Activated T-helper 1 cell treated with Interleukin-2 at 50 U/mL for 16 hours (primary cell): ENCODE results near the gene HMGB3.
A peak's percentile ranks its signal among the peaks of the same experiment; 100 is the strongest.
"Not testable (repeated sequence)": the region's sequence is repeated elsewhere in the genome, so short reads cannot be mapped to it uniquely, and the experiment has no call there.

Experiments used
- DNase-seq: peaks from one replicate; pipeline ENCODE4 v3.0.0-alpha.2; 2020; ENCODE audit warnings: low read depth

Gene HMGB3

DNA sequence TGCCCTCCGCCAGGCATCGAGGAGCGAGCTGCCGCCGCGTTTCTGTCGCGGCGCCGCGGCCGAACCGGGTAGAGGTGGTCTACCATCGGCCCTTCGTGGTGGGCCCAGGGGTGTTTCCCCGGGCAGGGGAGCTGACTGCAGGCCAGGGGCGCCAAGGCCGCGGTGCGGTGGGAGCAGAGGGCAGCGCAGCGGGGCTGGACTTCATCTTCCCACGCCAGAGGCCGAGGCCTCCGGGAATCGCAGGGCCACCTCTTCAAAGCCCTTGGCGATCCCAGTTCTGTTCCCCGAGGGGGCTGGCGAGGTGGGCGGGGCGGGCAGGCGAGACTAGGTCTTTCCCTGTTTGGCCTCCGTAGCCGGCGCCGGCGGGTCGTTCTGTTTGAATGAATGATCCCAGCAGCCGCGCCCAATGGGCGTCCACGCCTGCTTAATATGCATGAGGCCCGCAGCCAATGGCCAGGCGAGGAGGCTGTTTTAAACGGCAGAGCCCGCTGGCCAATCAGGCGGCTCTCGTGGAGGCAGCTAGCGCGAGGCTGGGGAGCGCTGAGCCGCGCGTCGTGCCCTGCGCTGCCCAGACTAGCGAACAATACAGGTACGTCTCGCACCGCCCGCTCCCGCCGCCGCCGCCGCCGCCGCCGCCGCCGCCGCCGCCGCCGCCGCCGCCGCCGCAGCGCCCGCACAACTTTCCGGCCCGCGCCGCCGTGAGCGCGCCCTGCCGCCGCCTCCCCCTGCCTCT is at the start of gene HMGB3:
Gene HMGB3 (plus strand): TSS at position 548 of the 733 bp plus-strand sequence. CDS start 2,265 bp downstream, outside the sequence.
- peak; percentile 59 for DNase-seq

DNA sequence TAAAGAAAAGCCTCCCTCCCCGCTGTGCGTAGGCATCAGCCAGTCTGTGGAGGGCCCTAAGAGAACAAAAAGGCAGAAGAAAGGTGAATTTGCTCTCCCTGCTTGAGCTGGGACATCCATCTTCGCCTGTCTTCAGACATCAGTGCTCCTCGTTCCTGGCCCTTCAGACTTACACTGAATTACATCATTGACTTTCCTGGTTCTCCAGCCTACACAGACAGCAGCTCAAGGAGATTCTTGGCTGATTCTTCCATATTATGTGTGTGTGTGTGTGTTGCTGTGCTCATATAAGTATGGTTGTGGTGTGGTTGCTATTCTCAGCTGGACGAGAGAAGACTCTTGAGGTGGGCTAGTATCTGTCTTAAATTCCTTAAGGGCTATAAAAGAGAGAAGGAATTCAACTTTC is 49.2 kb upstream of the HMGB3 start:
- no peak for DNase-seq

- no peak for DNase-seq
Measured at GRCh38 chrX:150934453-150934852, 48.7 kb upstream of the HMGB3 start.

DNA sequence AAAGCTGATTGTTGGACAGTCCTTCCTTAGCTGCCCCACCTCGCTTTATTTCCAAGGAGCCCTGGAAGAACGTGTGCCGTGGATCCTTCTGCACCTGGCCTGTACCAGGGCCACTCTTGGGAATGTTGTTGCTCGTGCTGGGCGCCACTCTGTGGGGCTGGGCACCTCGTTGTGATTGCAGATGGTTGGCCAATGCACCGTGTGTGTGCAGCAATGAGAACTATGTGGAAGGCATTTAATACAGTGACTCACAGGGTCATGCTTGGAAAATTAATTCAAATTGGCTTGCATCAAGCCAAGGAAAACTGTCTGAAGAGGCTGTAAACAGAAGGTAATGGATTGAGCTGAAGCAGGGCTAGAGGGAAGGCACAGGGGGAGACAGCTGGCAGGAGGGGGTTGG is 47.7 kb upstream of the HMGB3 start:
- no peak for DNase-seq

- DNase-seq: no peak
Measured at GRCh38 chrX:150936556-150936955, 46.6 kb upstream of the HMGB3 start.

- no peak for DNase-seq
Measured at GRCh38 chrX:150940844-150941495, 42.2 kb upstream of the HMGB3 start.

DNA sequence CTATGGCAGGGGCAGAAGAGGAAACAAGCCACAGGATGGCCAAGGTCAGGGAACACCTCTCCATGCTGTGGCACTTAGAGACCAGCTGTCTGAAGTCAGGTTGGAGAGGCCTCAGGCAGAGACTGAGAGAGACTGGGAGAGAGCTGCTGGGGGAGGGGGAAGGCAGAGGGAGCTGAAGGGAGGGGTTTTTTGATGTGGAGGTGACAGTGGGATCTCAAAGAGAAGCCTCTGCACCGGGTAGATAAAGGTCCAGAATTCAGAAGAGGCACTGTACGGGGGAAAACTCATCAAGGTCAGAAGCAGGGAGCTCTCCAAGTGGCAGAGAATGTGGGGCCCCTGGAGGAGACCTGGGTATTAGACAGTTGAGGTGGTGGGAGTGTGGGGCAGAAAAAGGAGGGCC is 41.6 kb upstream of the HMGB3 start:
- DNase-seq: no peak

- no peak for DNase-seq
Measured at GRCh38 chrX:150942942-150943594, 40.1 kb upstream of the HMGB3 start.

- DNase-seq: no peak
Measured at GRCh38 chrX:150944233-150944632, 38.9 kb upstream of the HMGB3 start.

GRCh38 chrX:150954951-150955350 is 28.2 kb upstream of the HMGB3 start:
- DNase-seq: no peak

GRCh38 chrX:150955590-150955989 is 27.5 kb upstream of the HMGB3 start:
- DNase-seq: no peak

- no peak for DNase-seq
Measured at GRCh38 chrX:150958177-150958576, 25.0 kb upstream of the HMGB3 start.

- no peak for DNase-seq
Measured at GRCh38 chrX:150959557-150959956, 23.6 kb upstream of the HMGB3 start.

GRCh38 chrX:150961631-150962030 is 21.5 kb upstream of the HMGB3 start:
- no peak for DNase-seq

DNA sequence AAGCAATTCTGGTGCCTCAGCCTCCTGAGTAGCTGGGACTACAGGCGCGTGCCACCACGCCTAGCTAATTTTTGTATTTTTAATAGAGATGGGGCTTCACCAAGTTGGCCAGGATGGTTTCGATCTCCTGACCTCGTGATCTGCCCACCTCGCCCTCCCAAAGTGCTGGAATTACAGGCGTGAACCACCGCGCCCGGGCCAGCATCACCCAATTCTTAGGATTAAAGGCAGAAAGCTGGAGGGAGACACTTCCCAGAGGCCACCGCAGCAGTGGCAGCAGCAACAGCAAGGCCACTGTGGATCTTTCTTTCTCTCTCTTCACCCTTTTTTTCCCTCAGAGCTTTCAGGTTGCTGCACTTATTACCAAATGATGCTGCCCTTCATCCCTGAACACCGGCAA is 18.7 kb upstream of the HMGB3 start:
- DNase-seq: not testable (repeated sequence)

DNA sequence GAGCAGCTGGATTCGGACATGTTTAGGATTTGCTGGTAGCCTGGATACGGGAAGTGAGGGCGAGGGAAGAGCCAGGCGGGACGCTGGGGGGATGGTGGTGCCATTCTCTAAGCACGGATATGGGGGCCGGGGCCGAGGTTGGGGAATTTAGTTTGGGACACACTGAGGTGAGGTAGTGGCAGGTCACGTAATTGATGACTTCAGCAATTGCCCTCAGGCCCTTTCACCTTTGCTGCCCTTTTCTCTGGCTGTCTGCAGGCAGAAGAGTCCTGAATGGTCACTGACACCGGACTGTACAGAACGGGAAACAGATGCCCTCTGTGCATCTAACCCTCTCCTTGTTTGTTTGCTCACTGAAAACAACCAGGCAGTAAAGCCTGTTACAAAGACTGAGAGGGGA is 16.9 kb upstream of the HMGB3 start:
- no peak for DNase-seq

DNA sequence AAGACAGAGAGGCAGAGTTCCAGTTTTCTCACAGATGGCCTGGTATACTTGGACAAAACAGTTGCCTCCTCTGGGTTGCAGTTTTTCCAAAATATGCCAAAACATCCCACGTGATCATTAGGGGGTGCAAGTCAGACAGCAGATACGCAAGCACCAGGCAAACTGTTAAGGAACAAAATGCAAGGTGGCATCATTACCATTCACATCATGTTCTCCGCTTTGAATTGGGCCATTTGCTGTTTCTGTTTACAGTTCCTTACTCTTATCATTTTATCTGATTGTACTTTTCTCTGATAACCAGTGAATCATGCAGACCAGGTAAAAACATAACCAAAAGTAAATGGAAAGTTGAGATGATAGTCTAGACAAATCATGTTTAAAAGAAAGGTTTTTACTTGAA is 16.4 kb upstream of the HMGB3 start:
- no peak for DNase-seq

GRCh38 chrX:150967786-150968185 is 15.3 kb upstream of the HMGB3 start:
- no peak for DNase-seq

- DNase-seq: no peak
Measured at GRCh38 chrX:150968862-150969720, 14.0 kb upstream of the HMGB3 start.

DNA sequence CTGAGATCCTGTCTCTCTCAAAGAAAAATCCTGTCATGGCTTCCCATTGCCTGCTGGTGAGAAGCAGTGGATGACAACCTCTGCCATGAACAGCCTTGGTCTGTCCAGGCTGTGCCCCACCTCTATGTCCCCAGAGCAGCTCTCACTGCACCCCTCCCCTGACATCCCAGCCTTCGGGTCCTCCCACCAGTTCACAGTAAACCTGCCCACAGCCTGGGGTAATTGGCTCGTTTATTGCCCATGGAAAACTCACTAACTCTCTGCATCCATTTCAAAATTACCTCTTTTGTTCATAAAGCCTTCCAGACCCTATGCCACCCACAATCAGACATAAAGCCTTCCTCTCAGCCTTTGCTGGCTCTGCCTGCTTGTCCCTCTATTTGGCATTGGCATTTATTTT is 10.7 kb upstream of the HMGB3 start:
- DNase-seq: no peak

DNA sequence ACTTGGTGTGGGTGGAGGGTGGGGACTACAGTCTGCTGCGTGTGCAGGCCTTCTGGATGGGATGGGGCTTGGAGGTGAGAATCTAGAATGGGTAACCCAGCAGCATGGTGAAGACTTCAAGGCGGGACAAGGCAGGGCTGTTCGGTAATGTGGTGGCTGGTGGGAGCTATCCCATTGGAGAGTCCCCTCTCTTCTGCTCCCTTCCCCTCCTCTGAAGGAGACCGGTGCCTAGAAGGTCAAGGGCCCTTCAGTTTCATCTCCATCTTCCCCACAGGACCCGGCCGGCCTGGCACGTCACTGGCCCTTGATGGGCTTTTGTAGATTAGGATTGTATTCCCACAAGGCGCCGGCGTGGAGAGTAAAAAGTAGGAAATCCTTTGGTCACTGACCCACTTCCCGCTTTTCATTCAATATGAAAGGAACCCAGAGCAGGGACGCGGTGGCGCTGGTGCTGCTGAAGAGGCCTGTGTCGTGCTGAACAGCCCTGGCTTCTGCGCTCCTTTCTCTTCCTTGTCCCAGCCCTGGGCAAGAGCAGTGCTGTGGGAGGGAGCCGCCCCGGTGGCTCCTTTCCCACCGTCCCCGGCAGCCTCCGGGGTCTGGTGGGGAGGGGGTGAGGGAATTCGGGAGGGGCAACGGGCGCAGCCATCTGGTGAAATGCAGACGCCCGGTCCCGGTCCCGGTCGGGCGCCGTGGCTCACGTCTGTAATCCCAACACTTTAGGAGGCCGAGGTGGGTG is 7.3 kb upstream of the HMGB3 start:
- DNase-seq: no peak
